Panc1 (cell line): ENCODE results near the gene ACVR1B. TPM values are rescaled to one million over a fixed set of nuclear protein-coding genes. Genes with fewer than 3 reads are reported as not detected.

Experiments used
- ATAC-seq: fragments of 200-7000 bp; cut with Tn5 transposase; 2 replicates; pipeline ENCODE4 v1.9.1; 2020; ENCODE audit warnings: mild to moderate bottlenecking, moderate library complexity
- BruUV-seq: library from RNA; stranded (reverse); fragments of 400-500 nt; replicated peaks from 2 replicates; lab custom pipeline; 2021; lab: Mats Ljungman, UMichigan
- CTCF ChIA-PET: fragments of 300-600 bp; sonication (Branson Sonifier 250); formaldehyde crosslinking; loops from one replicate; lab custom pipeline; 2022; ENCODE audit warnings: antibody characterized with exemption; lab: Charles Lee
- POLR2A ChIA-PET: fragments of 300-600 bp; sonication (Branson Sonifier 250); formaldehyde crosslinking; loops from one replicate; lab custom pipeline; 2022; ENCODE audit warnings: antibody characterized with exemption; lab: Charles Lee
- DNase-seq: peaks from one replicate; pipeline ENCODE4 v3.0.0-alpha.2; 2010; ENCODE audit warnings: low read depth, low spot score
- H3K27ac ChIP-seq: 2 replicates; pipeline ENCODE4 v1.5.1; 2011; ENCODE audit warnings: mild to moderate bottlenecking, low read length, inconsistent platforms
- H3K27me3 ChIP-seq: fragments of 200-500 bp; sonication (Bioruptor generic); 2 replicates; pipeline ENCODE4 v1.6.0; 2014; ENCODE audit warnings: low read length, inconsistent platforms; ENCODE audit not compliant: control insufficient read depth, insufficient read depth
- H3K36me3 ChIP-seq: fragments of 200-500 bp; sonication (Bioruptor generic); 2 replicates; pipeline ENCODE4 v1.5.1; 2014; ENCODE audit warnings: inconsistent platforms, mild to moderate bottlenecking, low read length, moderate library complexity; ENCODE audit not compliant: control insufficient read depth, insufficient read depth
- H3K4me1 ChIP-seq: 2 replicates; pipeline ENCODE4 v1.5.1; 2011; ENCODE audit warnings: inconsistent platforms, mild to moderate bottlenecking, low read length, moderate library complexity; ENCODE audit not compliant: control insufficient read depth, insufficient read depth
- H3K4me3 ChIP-seq, 2 experiments: 2 replicates each; pipeline ENCODE4 v1.5.1; 2011 to 2012; ENCODE audit warnings: low read depth in 2 of 2, low read length in 2 of 2, mild to moderate bottlenecking in 2 of 2, inconsistent platforms in 1 of 2, moderate library complexity in 1 of 2
- H3K9me3 ChIP-seq: fragments of 200-500 bp; sonication (Bioruptor generic); 2 replicates; pipeline ENCODE4 v1.5.1; 2014; ENCODE audit warnings: low read depth, mild to moderate bottlenecking, inconsistent platforms, low read length, moderate library complexity; ENCODE audit not compliant: control insufficient read depth, insufficient read depth
- CTCF ChIP-seq: fragments of 450-650 bp; IDR thresholded peaks from 2 replicates; pipeline ENCODE4 v1.5.1; 2017; ENCODE audit warnings: mild to moderate bottlenecking
- POLR2AphosphoS5 ChIP-seq: IDR thresholded peaks from 2 replicates; pipeline ENCODE4 v1.6.1; 2012; ENCODE audit warnings: mild to moderate bottlenecking, low read depth, low read length, moderate library complexity
- REST ChIP-seq, 2 experiments: IDR thresholded peaks; 2 replicates each; pipeline ENCODE4 v1.6.1; 2011 to 2012; ENCODE audit warnings: low read depth in 2 of 2, control low read depth in 1 of 2, low read length in 1 of 2, mild to moderate bottlenecking in 1 of 2, moderate library complexity in 1 of 2; ENCODE audit not compliant: insufficient read depth in 1 of 2
- SIN3A ChIP-seq: IDR thresholded peaks from 2 replicates; pipeline ENCODE4 v1.6.1; 2012; ENCODE audit warnings: low read depth, mild to moderate bottlenecking, low read length, moderate library complexity, borderline replicate concordance; ENCODE audit not compliant: insufficient read depth
- TCF7L2 ChIP-seq: IDR thresholded peaks from 2 replicates; pipeline ENCODE4 v1.6.1; 2011; ENCODE audit warnings: mild to moderate bottlenecking, low read depth, low read length, inconsistent platforms
- in situ Hi-C: cut with HindIII; loops from 2 replicates; pipeline ENCODE4 v1.10.0; 2016; ENCODE audit warnings: low sequenced_read_pairs, low pct_unique_long_range_greater_than_20kb
- intact Hi-C: fragments of 100-400 bp; cut with micrococcal nuclease; formaldehyde crosslinking; loops from one replicate; pipeline ENCODE4 v1.10.0; 2022; ENCODE audit not compliant: unreplicated experiment
- total RNA-seq: library from RNA; stranded (reverse); gene quantifications from one replicate; pipeline ENCODE4 v1.2.1, GENCODE V29; 2021; ENCODE audit not compliant: unreplicated experiment

Gene ACVR1B
- total RNA-seq, 1 experiment from 2014 or later, result 23.0 TPM

- intact Hi-C loops, result no loop called here
- no peak for ATAC-seq
Observed at GRCh38 chr12:51932218-51933076, 19.1 kb upstream of the ACVR1B start.

GRCh38 chr12:51934080-51934479, 17.4 kb upstream of the ACVR1B start:
- DNase-seq, result no peak
- intact Hi-C loops (no loop called here), in situ Hi-C loops (no loop called here)
- ATAC-seq, result no peak
- POLR2A ChIA-PET, result interaction anchor here (0.5 kb wide), 1 partner anchor 149 kb away, joined by 3 read pairs; no protein-coding TSS in a partner anchor
- CTCF ChIA-PET, result no interaction called here
- TF ChIP-seq CTCF (no peak), TCF7L2 (no peak)
- no TSS peak for BruUV-seq
- no peak overlapping the region for H3K4me3 ChIP-seq
- H3K4me1 ChIP-seq, result no peaks in the 10 kb centered on the region
- H3K27ac ChIP-seq, result no peak overlapping the region
- H3K9me3 ChIP-seq, result no peaks in the 10 kb centered on the region
- H3K36me3 ChIP-seq, result no peaks in the 10 kb centered on the region
- no peaks in the 10 kb centered on the region; the same call in 1 of the 2 replicates for H3K27me3 ChIP-seq

More at GRCh38 chr12:51932218-51933076, 19.1 kb upstream of the ACVR1B start:
- no peaks in the 10 kb centered on the region for H3K9me3 ChIP-seq
- H3K4me1 ChIP-seq, result no peaks in the 10 kb centered on the region
- no peak for TF ChIP-seq POLR2AphosphoS5
- no peak for TF ChIP-seq SIN3A
- no peak overlapping the region for H3K27ac ChIP-seq
- no peak overlapping the region for H3K4me3 ChIP-seq
- DNase-seq, result no peak
- H3K36me3 ChIP-seq, result no peaks in the 10 kb centered on the region
- POLR2A ChIA-PET, result interaction anchor here (0.6 kb wide), 1 partner anchor 119 kb away, joined by 3 read pairs; the partner anchor contains the start of gene NR4A1
- H3K27me3 ChIP-seq, result no peaks in the 10 kb centered on the region; the same call in 1 of the 2 replicates
- BruUV-seq, result no TSS peak
- in situ Hi-C loops, result no loop called here
- CTCF ChIA-PET, result no interaction called here

GRCh38 chr12:51937926-51938325, 13.6 kb upstream of the ACVR1B start:
- DNase-seq, result no peak
- CTCF ChIA-PET, result interaction anchor here (0.6 kb wide), 1 partner anchor 71 kb away, joined by 9 read pairs; no protein-coding TSS in a partner anchor
- BruUV-seq, result no TSS peak
- ATAC-seq, result no peak
- intact Hi-C loops, result no loop called here
- POLR2A ChIA-PET, result no interaction called here
- Histone ChIP-seq H3K4me3 (no peak overlapping the region), H3K27me3 (no peaks in the 10 kb centered on the region; the same call in 1 of the 2 replicates), H3K27ac (no peak overlapping the region), H3K36me3 (no peaks in the 10 kb centered on the region), H3K4me1 (no peaks in the 10 kb centered on the region), H3K9me3 (no peaks in the 10 kb centered on the region)
- TF ChIP-seq CTCF, result no peak
- TF ChIP-seq SIN3A, result no peak
- no peak for TF ChIP-seq TCF7L2
- no peak for TF ChIP-seq REST (IDR thresholded peaks at IDR 0.05; ENCODE audit: insufficient read depth in 1 of 2, low read depth in 2 of 2, low read length in 1 of 2)
- TF ChIP-seq POLR2AphosphoS5, result no peak
- in situ Hi-C loops, result no loop called here
